GM19372 (cell line): Measurements from ENCODE around the gene NEK11.

Experiments used
- ATAC-seq: cut with Tn5 transposase; IDR thresholded peaks from one replicate; pipeline ENCODE4 v1.9.1; 2021; ENCODE audit warnings: mild to moderate bottlenecking, low read depth, moderate library complexity; ENCODE audit not compliant: unreplicated experiment

The NEK11 gene

GRCh38 chr3:131221731-131222130 is 195.1 kb downstream of the NEK11 start:
- ATAC-seq, result no peak

- ATAC-seq, result no peak
Observed at GRCh38 chr3:131222599-131222998, 195.9 kb downstream of the NEK11 start.

GRCh38 chr3:131223373-131224289 is 197.0 kb downstream of the NEK11 start:
- no peak for ATAC-seq

GRCh38 chr3:131224886-131225550 is 198.3 kb downstream of the NEK11 start:
- no peak for ATAC-seq

GRCh38 chr3:131228522-131228921 is 201.8 kb downstream of the NEK11 start:
- no peak for ATAC-seq

- no peak for ATAC-seq
Observed at GRCh38 chr3:131231710-131232389, 205.2 kb downstream of the NEK11 start.

- ATAC-seq, result no peak
Observed at GRCh38 chr3:131232711-131233267, 206.1 kb downstream of the NEK11 start.

- no peak for ATAC-seq
Observed at GRCh38 chr3:131233900-131234668, 207.4 kb downstream of the NEK11 start.

- no peak for ATAC-seq
Observed at GRCh38 chr3:131236421-131236820, 209.7 kb downstream of the NEK11 start.

- no peak for ATAC-seq
Observed at GRCh38 chr3:131238496-131238895, 211.8 kb downstream of the NEK11 start.

GRCh38 chr3:131239267-131239666 is 212.6 kb downstream of the NEK11 start:
- no peak for ATAC-seq

GRCh38 chr3:131242201-131242600 is 215.5 kb downstream of the NEK11 start:
- no peak for ATAC-seq

- no peak for ATAC-seq
Observed at GRCh38 chr3:131250466-131250865, 223.8 kb downstream of the NEK11 start.

GRCh38 chr3:131260525-131260924 is 233.8 kb downstream of the NEK11 start:
- no peak for ATAC-seq

GRCh38 chr3:131261104-131261503 is 234.4 kb downstream of the NEK11 start:
- ATAC-seq, result no peak

GRCh38 chr3:131275556-131275955 is 248.9 kb downstream of the NEK11 start:
- ATAC-seq, result no peak

GRCh38 chr3:131277836-131278497 is 251.3 kb downstream of the NEK11 start:
- no peak for ATAC-seq

- no peak for ATAC-seq
Observed at GRCh38 chr3:131279577-131279976, 252.9 kb downstream of the NEK11 start.

GRCh38 chr3:131282379-131282778 is 255.7 kb downstream of the NEK11 start:
- no peak for ATAC-seq

GRCh38 chr3:131282967-131283366 is 256.3 kb downstream of the NEK11 start:
- ATAC-seq, result no peak
